Measurements from ENCODE around the gene SLC44A3.

The SLC44A3 gene

GRCh38 chr1:94801919-94802546, 18.1 kb upstream of the SLC44A3 start:
- DNase-seq, result peak in 1 of 5 donors; percentile 6

- DNase-seq, result no peak
Measured at GRCh38 chr1:94803106-94803505, 17.1 kb upstream of the SLC44A3 start.

- no peak for DNase-seq
Measured at GRCh38 chr1:94803517-94804441, 16.4 kb upstream of the SLC44A3 start.

- DNase-seq, result no peak
Measured at GRCh38 chr1:94804442-94804837, 15.7 kb upstream of the SLC44A3 start.

GRCh38 chr1:94805912-94806311, 14.2 kb upstream of the SLC44A3 start:
- DNase-seq, result peak in 3 of 5 donors; percentile 10 to 36 (median 28)

- no peak for DNase-seq
Measured at GRCh38 chr1:94806441-94806871, 13.7 kb upstream of the SLC44A3 start.

GRCh38 chr1:94807742-94808491, 12.2 kb upstream of the SLC44A3 start:
- no peak for DNase-seq

- no peak for DNase-seq
Measured at GRCh38 chr1:94808669-94809068, 11.5 kb upstream of the SLC44A3 start.

GRCh38 chr1:94812985-94813384, 7.2 kb upstream of the SLC44A3 start:
- no peak for DNase-seq

GRCh38 chr1:94816030-94816429, 4.1 kb upstream of the SLC44A3 start:
- DNase-seq, result no peak

GRCh38 chr1:94817712-94818111, 2.4 kb upstream of the SLC44A3 start:
- DNase-seq, result no peak

- DNase-seq, result no peak
Measured at GRCh38 chr1:94819238-94819944, 766 bp upstream of the SLC44A3 start.

GRCh38 chr1:94820936-94821335, 779 bp downstream of the SLC44A3 start:
- no peak for DNase-seq

- DNase-seq, result no peak
Measured at GRCh38 chr1:94821636-94822305, 1.6 kb downstream of the SLC44A3 start.

GRCh38 chr1:94823116-94823515, 3.0 kb downstream of the SLC44A3 start:
- DNase-seq, result no peak

GRCh38 chr1:94825936-94826335, 5.8 kb downstream of the SLC44A3 start:
- DNase-seq, result no peak

GRCh38 chr1:94827434-94827833, 7.3 kb downstream of the SLC44A3 start:
- DNase-seq, result no peak

GRCh38 chr1:94828251-94828650, 8.1 kb downstream of the SLC44A3 start:
- DNase-seq, result no peak

- DNase-seq, result no peak
Measured at GRCh38 chr1:94831641-94832040, 11.5 kb downstream of the SLC44A3 start.

GRCh38 chr1:94832446-94832845, 12.3 kb downstream of the SLC44A3 start:
- DNase-seq, result no peak

- DNase-seq, result no peak
Measured at GRCh38 chr1:94832931-94833585, 12.9 kb downstream of the SLC44A3 start.

- DNase-seq, result no peak
Measured at GRCh38 chr1:94836891-94837290, 16.7 kb downstream of the SLC44A3 start.

All from T-helper 1 cell (primary cell).